GM21619 (cell line): Measurements from ENCODE around the gene PLEKHA5.

Experiments
- ATAC-seq: cut with Tn5 transposase; IDR thresholded peaks from one replicate; pipeline ENCODE4 v1.9.1; 2021; ENCODE audit not compliant: unreplicated experiment

PLEKHA5 gene

GRCh38 chr12:19198272-19198671 is 68.7 kb downstream of the PLEKHA5 start:
- no peak for ATAC-seq

- ATAC-seq = no peak
Measured at GRCh38 chr12:19199332-19199731, 69.8 kb downstream of the PLEKHA5 start.

- no peak for ATAC-seq
Measured at GRCh38 chr12:19200261-19200660, 70.7 kb downstream of the PLEKHA5 start.

GRCh38 chr12:19201661-19202060 is 72.1 kb downstream of the PLEKHA5 start:
- ATAC-seq = no peak

- no peak for ATAC-seq
Measured at GRCh38 chr12:19203013-19203412, 73.5 kb downstream of the PLEKHA5 start.

GRCh38 chr12:19203539-19204506 is 74.3 kb downstream of the PLEKHA5 start:
- ATAC-seq = no peak

GRCh38 chr12:19205120-19205519 is 75.6 kb downstream of the PLEKHA5 start:
- ATAC-seq = no peak

GRCh38 chr12:19206493-19207077 is 77.1 kb downstream of the PLEKHA5 start:
- ATAC-seq = no peak

- no peak for ATAC-seq
Measured at GRCh38 chr12:19208456-19208855, 78.9 kb downstream of the PLEKHA5 start.

GRCh38 chr12:19209661-19210060 is 80.1 kb downstream of the PLEKHA5 start:
- no peak for ATAC-seq

- no peak for ATAC-seq
Measured at GRCh38 chr12:19211802-19212201, 82.3 kb downstream of the PLEKHA5 start.

GRCh38 chr12:19212245-19212644 is 82.7 kb downstream of the PLEKHA5 start:
- ATAC-seq = no peak

- ATAC-seq = no peak
Measured at GRCh38 chr12:19214020-19214419, 84.5 kb downstream of the PLEKHA5 start.

- ATAC-seq = no peak
Measured at GRCh38 chr12:19215115-19215514, 85.6 kb downstream of the PLEKHA5 start.

GRCh38 chr12:19217446-19217845 is 87.9 kb downstream of the PLEKHA5 start:
- no peak for ATAC-seq

GRCh38 chr12:19220205-19220604 is 90.7 kb downstream of the PLEKHA5 start:
- no peak for ATAC-seq

GRCh38 chr12:19220852-19221466 is 91.4 kb downstream of the PLEKHA5 start:
- no peak for ATAC-seq

- ATAC-seq = no peak
Measured at GRCh38 chr12:19222558-19222957, 93.0 kb downstream of the PLEKHA5 start.

- no peak for ATAC-seq
Measured at GRCh38 chr12:19223018-19223417, 93.5 kb downstream of the PLEKHA5 start.

- ATAC-seq = no peak
Measured at GRCh38 chr12:19223695-19224094, 94.2 kb downstream of the PLEKHA5 start.

GRCh38 chr12:19224746-19225145 is 95.2 kb downstream of the PLEKHA5 start:
- no peak for ATAC-seq
